NK-92 (cell line): ENCODE results near the gene DYNC2LI1.

Experiments
- DNase-seq: peaks from one replicate; lab custom pipeline; 2025; ENCODE audit not compliant: unreplicated experiment; lab: John Stamatoyannopoulos, UW

The DYNC2LI1 gene

GRCh38 chr2:43762286-43762685 lies 11.6 kb upstream of the DYNC2LI1 start:
- DNase-seq = no peak

GRCh38 chr2:43763091-43763490 lies 10.7 kb upstream of the DYNC2LI1 start:
- no peak for DNase-seq

- no peak for DNase-seq
Observed at GRCh38 chr2:43764086-43764705, 9.6 kb upstream of the DYNC2LI1 start.

GRCh38 chr2:43766006-43766405 lies 7.8 kb upstream of the DYNC2LI1 start:
- DNase-seq = no peak

GRCh38 chr2:43774617-43775016 lies 778 bp downstream of the DYNC2LI1 start:
- DNase-seq = no peak

- DNase-seq = no peak
Observed at GRCh38 chr2:43776324-43776723, 2.5 kb downstream of the DYNC2LI1 start.

- DNase-seq = no peak
Observed at GRCh38 chr2:43777306-43777926, 3.6 kb downstream of the DYNC2LI1 start.

GRCh38 chr2:43778233-43778632 lies 4.4 kb downstream of the DYNC2LI1 start:
- no peak for DNase-seq

GRCh38 chr2:43787895-43788294 lies 14.1 kb downstream of the DYNC2LI1 start:
- DNase-seq = no peak

- no peak for DNase-seq
Observed at GRCh38 chr2:43788646-43789045, 14.8 kb downstream of the DYNC2LI1 start.

GRCh38 chr2:43790147-43790546 lies 16.3 kb downstream of the DYNC2LI1 start:
- no peak for DNase-seq

- DNase-seq = no peak
Observed at GRCh38 chr2:43791035-43791765, 17.4 kb downstream of the DYNC2LI1 start.

GRCh38 chr2:43792653-43793052 lies 18.8 kb downstream of the DYNC2LI1 start:
- DNase-seq = no peak

- no peak for DNase-seq
Observed at GRCh38 chr2:43794956-43795355, 21.1 kb downstream of the DYNC2LI1 start.

- no peak for DNase-seq
Observed at GRCh38 chr2:43796206-43796605, 22.4 kb downstream of the DYNC2LI1 start.

- DNase-seq = no peak
Observed at GRCh38 chr2:43798300-43798699, 24.5 kb downstream of the DYNC2LI1 start.

- DNase-seq = no peak
Observed at GRCh38 chr2:43800894-43801293, 27.1 kb downstream of the DYNC2LI1 start.

GRCh38 chr2:43802135-43802534 lies 28.3 kb downstream of the DYNC2LI1 start:
- no peak for DNase-seq

GRCh38 chr2:43803113-43803512 lies 29.3 kb downstream of the DYNC2LI1 start:
- DNase-seq = no peak

- DNase-seq = no peak
Observed at GRCh38 chr2:43806719-43807031, 32.8 kb downstream of the DYNC2LI1 start.

GRCh38 chr2:43810452-43810851 lies 36.6 kb downstream of the DYNC2LI1 start:
- DNase-seq = no peak

GRCh38 chr2:43810888-43811287 lies 37.0 kb downstream of the DYNC2LI1 start:
- no peak for DNase-seq

GRCh38 chr2:43812006-43812405 lies 38.2 kb downstream of the DYNC2LI1 start:
- no peak for DNase-seq
